K562 (cell line): ENCODE data around the gene CFAP54.
A peak's percentile ranks its signal among the peaks of the same experiment; 100 is the strongest.

ENCODE experiments used
- ATF1 ChIP-seq, 2 experiments: fragments of 450-650 bp in 1 of 2; IDR thresholded peaks; 2 replicates each; pipeline ENCODE4 v1.6.1; 2016; ENCODE audit warnings: missing compliant biosample characterization in 1 of 2, missing genetic modification characterization in 1 of 2
- BRCA1 ChIP-seq, 2 experiments: fragments of 450-650 bp in 1 of 2; sonication (generic) in 1 of 2; formaldehyde crosslinking in 1 of 2; IDR thresholded peaks; 2 replicates each; pipeline versions ENCODE4 v1.5.0 to v1.6.1; 2017 to 2020; ENCODE audit warnings: mild to moderate bottlenecking in 1 of 2, missing genetic modification reagents in 1 of 2
- EHMT2 ChIP-seq: fragments of 450-650 bp; IDR thresholded peaks from 2 replicates; pipeline ENCODE4 v1.6.1; 2018; ENCODE audit warnings: antibody characterized with exemption
- FOXK2 ChIP-seq, 2 experiments: fragments of 450-650 bp; IDR thresholded peaks in 1 of 2; conservative IDR thresholded peaks in 1 of 2; 2 replicates each; pipeline ENCODE4 v1.6.1; 2016; ENCODE audit warnings: low read depth in 2 of 2, mild to moderate bottlenecking in 1 of 2
- NR1H2 ChIP-seq: sonication (generic); formaldehyde crosslinking; IDR thresholded peaks from 2 replicates; pipeline ENCODE4 v1.4.0; 2020; ENCODE audit warnings: mild to moderate bottlenecking, missing genetic modification reagents
- POLR2A ChIP-seq: fragments of 450-650 bp; conservative IDR thresholded peaks from 2 replicates; pipeline ENCODE4 v1.6.1; 2016
- POLR2H ChIP-seq: IDR thresholded peaks from 2 replicates; pipeline ENCODE4 v1.6.1; 2016; ENCODE audit warnings: missing genetic modification characterization, low read depth, mild to moderate bottlenecking, control low read depth, missing compliant biosample characterization, moderate library complexity
- ZBTB7A ChIP-seq: IDR thresholded peaks from 2 replicates; pipeline ENCODE4 v1.6.1; 2011; ENCODE audit warnings: low read depth, mild to moderate bottlenecking, low read length, moderate library complexity, borderline replicate concordance; ENCODE audit not compliant: control insufficient read depth
- ZNF311 ChIP-seq: fragments of 250-450 bp; sonication (Bioruptor Pico); IDR thresholded peaks from 2 replicates; pipeline ENCODE4 v1.4.0; 2020; ENCODE audit warnings: mild to moderate bottlenecking, moderate library complexity
- ZZZ3 ChIP-seq: fragments of 450-650 bp; IDR thresholded peaks from 2 replicates; pipeline ENCODE4 v1.6.1; 2016; ENCODE audit warnings: antibody characterized with exemption, mild to moderate bottlenecking, moderate library complexity
- TF ChIP-seq, protein P1 (sequence below), 3 experiments: IDR thresholded peaks in 2 of 3; conservative IDR thresholded peaks in 1 of 3; 2 replicates each; pipeline ENCODE4 v1.5.1; 2011 to 2012; ENCODE audit warnings: low read length in 3 of 3, mild to moderate bottlenecking in 3 of 3, control low read depth in 2 of 3, improper control_type of control experiment in 1 of 3, inconsistent platforms in 1 of 3, low read depth in 1 of 3, mixed read lengths in 1 of 3, moderate library complexity in 1 of 3; ENCODE audit not compliant: insufficient read depth in 2 of 3
- TF ChIP-seq, protein P2 (sequence below): fragments of 250-450 bp; sonication (Bioruptor Pico); IDR thresholded peaks from 2 replicates; pipeline ENCODE4 v1.8.0; 2021; ENCODE audit warnings: borderline replicate concordance, mild to moderate bottlenecking, moderate library complexity; ENCODE audit not compliant: poor library complexity, severe bottlenecking

GRCh38 chr12:96578526-96579125 is 89.2 kb downstream of the CFAP54 start:
- TF ChIP-seq NR1H2 (no peak), ZBTB7A (no peak), EHMT2 (no peak), FOXK2 (conservative IDR thresholded peaks at IDR 0.05 in 1 of 2, IDR thresholded peaks at IDR 0.05 in 1 of 2; ENCODE audit: low read depth in 2 of 2) (no peak), POLR2H (tag) (no peak), POLR2A (no peak), ATF1 (CRISPR knock-in tag; IDR thresholded peaks at IDR 0.05) (no peak), ATF1 (tag; IDR thresholded peaks at IDR 0.05) (no peak), BRCA1 (IDR thresholded peaks at IDR 0.05) (no peak), BRCA1 (CRISPR knock-in tag; IDR thresholded peaks at IDR 0.05) (no peak), ZNF311 (CRISPR knock-in tag) (no peak), ZZZ3 (no peak)
- TF ChIP-seq, protein P1, sequence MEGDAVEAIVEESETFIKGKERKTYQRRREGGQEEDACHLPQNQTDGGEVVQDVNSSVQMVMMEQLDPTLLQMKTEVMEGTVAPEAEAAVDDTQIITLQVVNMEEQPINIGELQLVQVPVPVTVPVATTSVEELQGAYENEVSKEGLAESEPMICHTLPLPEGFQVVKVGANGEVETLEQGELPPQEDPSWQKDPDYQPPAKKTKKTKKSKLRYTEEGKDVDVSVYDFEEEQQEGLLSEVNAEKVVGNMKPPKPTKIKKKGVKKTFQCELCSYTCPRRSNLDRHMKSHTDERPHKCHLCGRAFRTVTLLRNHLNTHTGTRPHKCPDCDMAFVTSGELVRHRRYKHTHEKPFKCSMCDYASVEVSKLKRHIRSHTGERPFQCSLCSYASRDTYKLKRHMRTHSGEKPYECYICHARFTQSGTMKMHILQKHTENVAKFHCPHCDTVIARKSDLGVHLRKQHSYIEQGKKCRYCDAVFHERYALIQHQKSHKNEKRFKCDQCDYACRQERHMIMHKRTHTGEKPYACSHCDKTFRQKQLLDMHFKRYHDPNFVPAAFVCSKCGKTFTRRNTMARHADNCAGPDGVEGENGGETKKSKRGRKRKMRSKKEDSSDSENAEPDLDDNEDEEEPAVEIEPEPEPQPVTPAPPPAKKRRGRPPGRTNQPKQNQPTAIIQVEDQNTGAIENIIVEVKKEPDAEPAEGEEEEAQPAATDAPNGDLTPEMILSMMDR (IDR thresholded peaks at IDR 0.05 in 2 of 3, conservative IDR thresholded peaks at IDR 0.05 in 1 of 3; ENCODE audit: insufficient read depth in 2 of 3, low read depth in 1 of 3, low read length in 3 of 3), result peak; percentile 47 to 81 (median 50); a peak in 4 of 6 replicates
- TF ChIP-seq, protein P2, sequence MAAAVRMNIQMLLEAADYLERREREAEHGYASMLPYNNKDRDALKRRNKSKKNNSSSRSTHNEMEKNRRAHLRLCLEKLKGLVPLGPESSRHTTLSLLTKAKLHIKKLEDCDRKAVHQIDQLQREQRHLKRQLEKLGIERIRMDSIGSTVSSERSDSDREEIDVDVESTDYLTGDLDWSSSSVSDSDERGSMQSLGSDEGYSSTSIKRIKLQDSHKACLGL (CRISPR knock-in tag), result no peak
